HepG2 (cell line): ENCODE measurements around the gene TMEM253. TPM values are rescaled to one million over a fixed set of nuclear protein-coding genes. Genes with fewer than 3 reads are reported as not detected.

Experiments used
- BRCA1 ChIP-seq: sonication (generic); formaldehyde crosslinking; IDR thresholded peaks from 2 replicates; pipeline ENCODE4 v1.4.0; 2020; ENCODE audit warnings: missing genetic modification reagents
- CERS6 ChIP-seq: sonication (generic); formaldehyde crosslinking; IDR thresholded peaks from 2 replicates; pipeline ENCODE4 v1.5.0; 2020; ENCODE audit warnings: missing genetic modification reagents
- MAX ChIP-seq: IDR thresholded peaks from 2 replicates; pipeline ENCODE4 v1.6.1; 2012; ENCODE audit warnings: inconsistent platforms
- NFKBIZ ChIP-seq: IDR thresholded peaks from 2 replicates; pipeline ENCODE4 v1.6.1; 2018; ENCODE audit warnings: missing genetic modification reagents, missing compliant biosample characterization
- PATZ1 ChIP-seq: sonication (generic); formaldehyde crosslinking; IDR thresholded peaks from 2 replicates; pipeline ENCODE4 v1.4.0; 2020; ENCODE audit warnings: missing genetic modification reagents
- PRDM10 ChIP-seq: sonication (generic); formaldehyde crosslinking; IDR thresholded peaks from 2 replicates; pipeline ENCODE4 v1.4.0; 2020; ENCODE audit warnings: low read depth, missing genetic modification reagents
- RXRA ChIP-seq: sonication (generic); formaldehyde crosslinking; IDR thresholded peaks from 2 replicates; pipeline ENCODE4 v1.5.1; 2020; ENCODE audit warnings: missing genetic modification reagents
- SIN3A ChIP-seq: IDR thresholded peaks from 2 replicates; pipeline ENCODE4 v1.6.1; 2011; ENCODE audit warnings: low read depth, mild to moderate bottlenecking, control low read depth, low read length, borderline replicate concordance
- SIX4 ChIP-seq: sonication (generic); formaldehyde crosslinking; IDR thresholded peaks from 2 replicates; pipeline ENCODE4 v1.4.0; 2020; ENCODE audit warnings: missing genetic modification reagents
- U2AF1 ChIP-seq: fragments of 200-400 bp; formaldehyde crosslinking; optimal IDR thresholded peaks from 2 replicates; pipeline ENCODE3; 2017; ENCODE audit warnings: mild to moderate bottlenecking, low read depth, low read length
- ZFP91 ChIP-seq: sonication (generic); formaldehyde crosslinking; IDR thresholded peaks from 2 replicates; pipeline ENCODE4 v1.9.0; 2022; ENCODE audit warnings: missing genetic modification reagents, mild to moderate bottlenecking, borderline replicate concordance
- ZNF101 ChIP-seq: sonication (generic); formaldehyde crosslinking; IDR thresholded peaks from 2 replicates; pipeline ENCODE4 v1.4.0; 2020; ENCODE audit warnings: mild to moderate bottlenecking, low read depth, missing genetic modification reagents, borderline replicate concordance
- ZNF143 ChIP-seq: sonication (generic); formaldehyde crosslinking; IDR thresholded peaks from 2 replicates; pipeline ENCODE4 v1.4.0; 2020; ENCODE audit warnings: missing genetic modification reagents
- ZNF34 ChIP-seq: sonication (generic); formaldehyde crosslinking; IDR thresholded peaks from 2 replicates; pipeline ENCODE4 v1.4.0; 2020; ENCODE audit warnings: mild to moderate bottlenecking, missing genetic modification reagents, borderline replicate concordance
- ZNF432 ChIP-seq: sonication (generic); formaldehyde crosslinking; IDR thresholded peaks from 2 replicates; pipeline ENCODE4 v1.5.0; 2020; ENCODE audit warnings: missing genetic modification reagents, mild to moderate bottlenecking, borderline replicate concordance
- ZNF580 ChIP-seq: IDR thresholded peaks from 2 replicates; pipeline ENCODE4 v1.6.1; 2016; ENCODE audit warnings: low read depth, borderline replicate concordance
- ZNF605 ChIP-seq: sonication (generic); formaldehyde crosslinking; IDR thresholded peaks from 2 replicates; pipeline ENCODE4 v1.8.0; 2022; ENCODE audit warnings: mild to moderate bottlenecking, missing genetic modification reagents
- polyA plus RNA-seq, 8 experiments: library from polyadenylated mRNA; depleted of rRNA in 3 of 8; stranded (reverse) in 7 of 8; unstranded in 1 of 8; fragments of >200 nt; fragmentation: Illumina TruSeq in 4 of 8; extraction: Trizol in 4 of 8; gene quantifications; 2 replicates each; pipeline versions ENCODE4 v1.2.1 to v1.2.3, GENCODE V29; 2011 to 2016; ENCODE audit warnings: low read depth in 4 of 8, missing spikeins in 1 of 8, mixed read lengths in 1 of 8; ENCODE audit not compliant: insufficient read depth in 1 of 8
- total RNA-seq, 5 experiments: library from RNA; depleted of rRNA; stranded (reverse); fragments of >200 nt; fragmentation: Illumina TruSeq; extraction: Trizol; gene quantifications; 2 replicates each; pipeline ENCODE4 v1.2.3, GENCODE V29; 2016; ENCODE audit warnings: low read depth in 1 of 5
- TF ChIP-seq, protein P1 (sequence below): sonication (generic); formaldehyde crosslinking; IDR thresholded peaks from 2 replicates; pipeline ENCODE4 v1.8.0; 2022; ENCODE audit warnings: missing genetic modification reagents, mild to moderate bottlenecking, inconsistent platforms, borderline replicate concordance

TMEM253 gene
- total and polyA plus RNA-seq, 2 of the 13 experiments (the other 11 are each of a cell fraction or from before 2014, with no cell fraction given), result 0.29 to 0.45 TPM

GRCh38 chr14:21098076-21098891 is 2.6 kb upstream of the TMEM253 start, which contains the start of gene ZNF219 (continued):
- TF ChIP-seq ZNF34 (CRISPR knock-in tag) (no peak), CERS6 (CRISPR knock-in tag) (no peak), ZNF580 (peak; percentile 63; the same call in 1 of the 2 replicates), PATZ1 (CRISPR knock-in tag) (peak; percentile 97), ZNF101 (CRISPR knock-in tag) (no peak), ZFP91 (CRISPR knock-in tag) (no peak), RXRA (CRISPR knock-in tag) (0 out of 2 replicates have a peak, but pooled peaks have one; percentile 24), BRCA1 (CRISPR knock-in tag) (no peak), ZNF143 (no peak), ZNF432 (CRISPR knock-in tag) (no peak), ZNF605 (CRISPR knock-in tag) (no peak), PRDM10 (CRISPR knock-in tag) (peak; percentile 34; the same call in 1 of the 2 replicates), MAX (no peak), U2AF1 (no peak), SIX4 (CRISPR knock-in tag) (no peak), NFKBIZ (CRISPR knock-in tag) (no peak), SIN3A (peak; percentile 74; the same call in 1 of the 2 replicates)
- TF ChIP-seq, protein P1, sequence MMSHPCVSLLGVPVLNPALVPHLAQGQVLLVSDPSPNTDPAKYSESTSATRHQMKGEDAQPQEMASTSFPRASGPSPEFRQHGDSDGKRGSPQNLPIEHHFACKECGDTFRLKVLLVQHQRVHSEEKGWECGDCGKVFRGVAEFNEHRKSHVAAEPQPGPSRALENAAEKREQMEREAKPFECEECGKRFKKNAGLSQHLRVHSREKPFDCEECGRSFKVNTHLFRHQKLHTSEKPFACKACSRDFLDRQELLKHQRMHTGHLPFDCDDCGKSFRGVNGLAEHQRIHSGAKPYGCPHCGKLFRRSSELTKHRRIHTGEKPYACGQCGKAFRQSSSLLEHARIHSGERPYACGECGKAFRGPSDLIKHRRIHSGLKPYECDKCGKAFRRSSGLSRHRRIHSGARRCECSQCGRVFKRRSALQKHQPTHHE, result no peak
